AG08395 (cell line): Measurements from ENCODE around the gene MAP3K20.
"Not testable (repeated sequence)": the region's sequence is repeated elsewhere in the genome, so short reads cannot be mapped to it uniquely, and the experiment has no call there.

Source experiments
- DNase-seq: peaks from one replicate; pipeline ENCODE4 v3.0.0; 2012; ENCODE audit warnings: mixed read lengths, low spot score

The MAP3K20 gene

DNA sequence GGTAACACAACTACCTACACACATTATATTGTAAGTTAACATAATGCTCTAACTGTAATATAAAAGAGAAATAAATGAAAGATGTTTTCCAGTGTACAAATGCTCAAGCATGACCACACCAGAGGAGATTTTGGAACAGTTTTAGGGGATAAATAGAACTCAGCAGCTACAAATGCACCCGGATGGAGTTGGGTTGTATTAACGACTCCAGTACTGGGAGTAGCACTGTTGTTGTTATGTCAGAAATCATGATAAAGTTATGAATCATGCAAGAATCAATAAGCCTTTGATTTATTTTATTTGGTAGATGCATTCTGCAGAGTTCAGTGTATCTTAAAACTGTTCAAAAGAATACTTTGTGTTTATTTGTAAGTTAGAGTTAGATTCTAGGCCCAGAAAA lies 126.9 kb downstream of the MAP3K20 start:
- DNase-seq: no peak

DNA sequence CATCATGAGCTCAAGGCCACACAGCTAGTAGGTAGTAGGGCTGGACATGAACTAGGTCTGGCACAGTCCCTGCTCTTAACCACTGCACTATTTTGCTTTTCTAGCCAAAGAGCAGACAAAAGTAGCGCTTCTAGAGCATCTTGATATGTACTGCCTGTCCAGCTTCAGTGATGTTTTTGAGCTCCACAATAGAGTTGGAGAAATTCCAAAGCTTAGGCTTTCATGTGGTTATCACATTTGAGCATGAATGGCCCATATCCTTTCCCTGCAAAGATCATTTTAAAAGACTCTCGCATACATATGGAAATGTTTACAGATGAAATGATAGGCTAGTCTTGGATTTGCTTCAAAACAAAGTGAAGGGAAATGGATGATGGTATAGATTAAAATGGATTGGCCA lies 128.7 kb downstream of the MAP3K20 start:
- DNase-seq: no peak

DNA sequence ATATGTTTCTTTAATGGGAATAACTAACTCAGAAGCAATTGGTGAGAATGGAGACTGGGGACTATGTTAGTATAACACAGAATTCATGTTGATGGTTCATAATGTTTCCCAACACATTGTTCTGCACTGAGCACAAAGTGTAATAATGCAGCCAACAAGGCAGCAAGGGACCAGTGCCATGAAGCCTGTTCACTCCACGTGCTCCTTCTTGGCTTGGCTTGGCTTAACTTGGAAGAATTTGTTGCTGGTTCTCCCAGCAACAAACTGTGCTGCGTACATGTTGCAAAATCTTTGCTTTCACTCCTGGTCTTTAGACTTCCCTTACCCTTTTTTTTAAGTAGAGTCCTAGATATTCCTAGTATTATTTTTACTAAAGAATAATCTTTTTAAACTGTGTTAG lies 129.7 kb downstream of the MAP3K20 start:
- peak; percentile 61 for DNase-seq

DNA sequence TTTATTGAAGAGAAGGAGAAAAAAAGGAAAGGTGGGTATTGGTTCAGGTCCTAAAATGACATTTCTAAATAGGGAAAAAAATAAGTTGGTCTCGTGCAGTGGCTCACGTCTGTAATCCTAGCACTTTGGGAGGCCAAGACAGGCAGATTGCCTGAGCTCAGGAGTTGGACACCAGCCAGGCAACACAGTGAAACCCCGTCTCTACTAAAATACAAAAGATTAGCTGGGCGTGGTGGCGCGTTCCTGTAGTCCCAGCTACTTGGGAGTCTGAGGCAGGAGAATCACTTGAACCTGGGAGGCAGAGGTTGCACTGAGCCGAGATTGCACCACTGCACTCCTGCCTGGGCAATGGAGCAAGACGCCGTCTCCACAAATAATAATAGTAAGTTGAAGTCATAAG lies 131.5 kb downstream of the MAP3K20 start:
- DNase-seq: not testable (repeated sequence)

- peak; percentile 90 for DNase-seq
Observed at GRCh38 chr2:173210270-173211196, 134.9 kb downstream of the MAP3K20 start.

- no peak for DNase-seq
Observed at GRCh38 chr2:173213181-173213580, 137.5 kb downstream of the MAP3K20 start.

DNA sequence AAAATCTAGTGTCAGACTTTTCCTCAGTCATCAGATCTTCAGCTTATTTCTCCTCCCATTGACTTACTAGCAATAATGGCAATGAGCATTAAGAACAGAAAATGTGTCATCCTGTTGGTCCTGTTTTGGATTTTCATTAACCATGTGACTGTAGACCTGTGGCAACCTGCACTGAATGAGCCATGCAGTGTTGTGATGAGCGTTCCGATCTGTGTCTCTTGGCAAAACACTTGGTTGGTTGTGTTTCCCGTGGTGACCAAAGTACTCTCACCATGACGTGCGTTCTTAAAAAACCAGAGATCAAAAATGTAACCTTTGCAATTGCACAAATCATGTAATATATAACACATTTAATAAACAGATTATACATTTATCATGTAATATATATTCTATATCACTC lies 138.6 kb downstream of the MAP3K20 start:
- no peak for DNase-seq

GRCh38 chr2:173215316-173215715 lies 139.7 kb downstream of the MAP3K20 start:
- no peak for DNase-seq

GRCh38 chr2:173216051-173216450 lies 140.4 kb downstream of the MAP3K20 start:
- no peak for DNase-seq

- DNase-seq: no peak
Observed at GRCh38 chr2:173216668-173217067, 141.0 kb downstream of the MAP3K20 start.

DNA sequence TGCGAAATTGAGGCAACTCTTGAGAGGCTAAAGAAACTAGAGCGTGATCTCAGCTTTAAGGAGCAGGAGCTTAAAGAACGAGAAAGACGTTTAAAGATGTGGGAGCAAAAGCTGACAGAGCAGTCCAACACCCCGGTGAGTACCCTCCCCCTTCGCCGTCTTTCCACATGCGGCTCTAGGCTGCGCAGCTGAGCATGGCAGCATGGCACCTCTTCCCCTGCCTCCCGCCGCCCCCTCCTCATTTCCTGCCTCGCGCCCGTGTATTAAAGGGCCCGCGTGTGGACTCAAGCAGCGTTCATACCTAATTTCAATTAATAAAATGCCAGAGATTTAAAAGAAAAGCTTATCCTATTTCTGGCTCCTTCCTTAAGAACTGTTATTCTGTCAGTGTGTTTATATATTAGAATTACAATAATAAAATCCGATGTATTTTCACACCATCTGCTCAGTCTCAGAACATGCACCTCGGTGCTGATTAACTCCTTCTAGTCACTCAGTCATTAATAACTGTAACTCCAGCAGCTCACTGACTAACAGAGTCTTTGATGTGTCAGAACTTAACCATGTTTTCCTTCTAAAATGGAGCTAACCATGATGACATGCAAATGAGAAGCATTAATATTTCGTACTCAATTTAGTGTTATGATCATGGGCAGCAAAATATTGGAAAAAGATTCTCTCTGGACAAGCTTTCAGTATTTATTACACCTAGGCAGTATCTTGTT lies 141.6 kb downstream of the MAP3K20 start:
- DNase-seq: no peak

DNA sequence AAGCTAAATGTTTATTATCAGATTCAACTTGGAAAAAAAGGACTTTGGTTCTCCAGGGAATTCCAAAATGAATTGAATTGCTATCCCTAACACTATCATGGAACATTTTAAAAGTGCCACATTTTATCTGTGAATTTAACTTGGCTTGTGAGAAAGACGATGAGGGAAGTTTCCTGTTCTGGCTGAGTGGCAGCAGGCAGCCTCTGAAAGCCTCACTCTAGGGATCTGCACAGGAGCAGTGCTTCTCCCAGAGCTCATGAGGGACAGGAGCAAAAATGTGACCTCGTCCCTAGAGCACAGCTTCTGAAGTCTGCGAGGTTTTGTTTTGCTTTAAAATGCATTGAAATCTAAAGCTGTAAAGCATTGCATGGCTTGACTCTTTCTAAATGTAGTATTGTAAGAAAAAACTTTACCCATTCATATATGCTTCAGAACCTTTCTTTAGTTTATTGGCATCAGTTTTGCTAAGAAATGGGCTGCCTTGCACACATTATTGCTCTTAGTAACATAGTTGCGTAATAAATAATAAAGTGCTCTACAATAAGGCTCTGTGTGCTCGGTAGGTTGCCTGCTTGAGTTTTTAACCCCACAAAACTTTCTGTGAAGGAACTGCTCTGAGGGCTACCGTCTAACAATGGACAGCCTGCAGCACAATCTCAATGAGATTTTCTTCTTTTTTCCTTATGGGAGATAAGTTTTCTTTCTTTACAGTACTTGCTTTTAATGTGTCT lies 142.8 kb downstream of the MAP3K20 start:
- DNase-seq: no peak

GRCh38 chr2:173221132-173221695 lies 145.6 kb downstream of the MAP3K20 start:
- DNase-seq: no peak

- DNase-seq: no peak
Observed at GRCh38 chr2:173221937-173222594, 146.4 kb downstream of the MAP3K20 start.

DNA sequence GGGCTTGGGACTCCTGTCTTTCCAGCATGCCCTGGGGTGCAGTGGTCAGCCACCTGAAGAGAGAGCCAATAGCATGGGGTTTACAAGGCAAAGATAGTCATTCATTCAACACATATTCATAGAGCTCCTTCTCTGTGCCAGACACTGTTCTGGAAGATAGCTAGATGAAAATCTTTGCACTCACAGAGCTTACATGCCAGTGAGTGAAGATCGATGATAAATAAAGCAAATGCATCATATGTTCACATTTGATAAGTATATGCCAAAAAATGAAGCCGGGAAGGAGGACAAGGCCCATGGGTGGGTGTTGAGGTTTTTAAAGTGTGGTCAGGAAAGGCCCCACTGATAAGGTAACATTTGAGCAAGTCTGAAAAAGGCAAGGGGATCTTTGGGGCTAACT lies 148.2 kb downstream of the MAP3K20 start:
- no peak for DNase-seq

DNA sequence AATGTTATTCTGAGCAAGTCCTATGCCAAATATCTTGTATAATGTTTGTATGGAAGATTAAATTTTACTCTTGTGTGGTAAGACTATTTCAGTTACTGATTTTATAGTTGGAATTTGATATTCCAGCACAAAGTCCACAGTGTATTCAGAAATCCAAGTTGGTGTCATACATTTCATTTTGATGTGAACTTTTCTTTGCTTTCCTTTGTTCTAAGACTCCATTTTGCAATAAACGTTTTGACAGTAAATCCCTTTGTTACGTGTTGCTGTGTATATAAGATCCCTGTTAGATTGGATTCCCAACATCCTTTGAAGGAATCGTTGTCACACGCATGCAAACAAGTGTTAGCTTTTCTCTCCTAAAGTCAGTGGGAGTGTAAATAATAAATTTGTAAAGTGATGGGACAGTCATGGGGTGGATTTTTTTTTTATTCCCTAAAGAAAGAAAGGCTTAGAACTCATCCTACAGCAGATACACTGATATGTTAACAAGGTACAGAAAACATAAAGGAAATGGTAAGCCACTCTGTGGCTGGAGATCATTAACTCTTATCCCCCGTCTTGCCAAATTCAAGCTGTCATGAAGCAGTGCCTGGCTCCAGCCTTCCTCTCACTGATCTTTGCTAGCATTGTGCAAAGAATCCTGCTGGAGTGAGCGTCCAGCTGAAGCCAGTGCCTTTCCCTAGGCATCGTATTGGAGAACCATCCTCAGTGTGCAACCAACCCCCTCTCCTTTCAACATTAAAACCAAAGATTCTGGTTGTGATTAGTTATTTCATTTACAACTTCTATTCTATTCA lies 151.5 kb downstream of the MAP3K20 start:
- DNase-seq: no peak

- DNase-seq: no peak
Observed at GRCh38 chr2:173229086-173229485, 153.4 kb downstream of the MAP3K20 start.

DNA sequence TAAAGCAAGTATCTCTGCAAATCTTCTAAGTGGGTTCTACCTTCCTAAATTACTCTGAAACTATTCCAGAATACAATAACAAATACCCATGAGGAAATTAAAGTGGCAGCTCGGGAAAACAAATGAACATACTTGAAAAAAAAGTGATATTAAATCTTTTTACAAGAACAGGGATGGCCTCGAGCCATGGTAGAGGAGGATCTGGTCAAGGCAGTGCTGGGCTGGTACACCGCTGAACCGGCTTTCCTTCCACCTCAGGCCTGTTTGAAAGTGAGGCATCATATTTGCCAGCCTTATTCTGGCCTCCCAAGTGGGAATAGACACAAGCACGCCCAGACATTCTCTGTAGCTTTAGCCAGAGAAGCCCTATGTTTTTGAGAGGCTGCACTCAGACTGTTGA lies 154.5 kb downstream of the MAP3K20 start:
- no peak for DNase-seq

- DNase-seq: no peak
Observed at GRCh38 chr2:173231042-173231441, 155.4 kb downstream of the MAP3K20 start.

- no peak for DNase-seq
Observed at GRCh38 chr2:173231465-173231864, 155.8 kb downstream of the MAP3K20 start.
